BJ (cell line): ENCODE measurements around the gene CGB3. TPM values are rescaled to one million over a fixed set of nuclear protein-coding genes. Genes with fewer than 3 reads are reported as not detected.

Source experiments
- CTCF ChIA-PET: fragments of 350-600 bp; formaldehyde crosslinking; extraction: SDS; loops from one replicate; lab custom pipeline; 2021; ENCODE audit warnings: antibody characterized with exemption, inconsistent platforms; lab: Yijun Ruan, JAX
- POLR2A ChIA-PET: fragments of 300-600 bp; sonication (Branson Sonifier 250); formaldehyde crosslinking; extraction: SDS; loops from one replicate; lab custom pipeline; 2021; ENCODE audit warnings: antibody characterized with exemption; lab: Charles Lee
- DNase-seq: peaks from one replicate; pipeline ENCODE4 v3.0.0-alpha.2; 2011; ENCODE audit warnings: low read depth
- H3K27me3 ChIP-seq: 2 replicates; pipeline ENCODE4 v1.6.0; 2011; ENCODE audit warnings: low read length; ENCODE audit not compliant: control insufficient read depth, insufficient read depth
- H3K36me3 ChIP-seq: 2 replicates; pipeline ENCODE4 v1.5.1; 2011; ENCODE audit warnings: low read length; ENCODE audit not compliant: control insufficient read depth, insufficient read depth
- H3K4me3 ChIP-seq: 2 replicates; pipeline ENCODE4 v1.5.1; 2011; ENCODE audit warnings: low read depth, mild to moderate bottlenecking, control low read depth, low read length
- CTCF ChIP-seq: IDR thresholded peaks from 2 replicates; pipeline ENCODE4 v1.5.1; 2011; ENCODE audit warnings: low read depth, mild to moderate bottlenecking, control low read depth, inconsistent platforms, low read length, moderate library complexity; ENCODE audit not compliant: insufficient read depth
- polyA plus RNA-seq: library from polyadenylated mRNA; depleted of rRNA; stranded (reverse); fragments of >200 nt; gene quantifications from 2 replicates; pipeline ENCODE4 v1.2.3, GENCODE V29; 2011

Gene CGB3
- polyA plus RNA-seq, 1 experiment: not detected

GRCh38 chr19:49014123-49014869, 9.8 kb downstream of the CGB3 start:
- Histone ChIP-seq H3K36me3 (peaks cover 17% of the 10 kb centered on the region), H3K27me3 (no peaks in the 10 kb centered on the region), H3K4me3 (no peak overlapping the region)
- ChIA-PET POLR2A (no interaction called here), CTCF (interaction anchor here (3.3 kb wide), 1 partner anchor 14 kb away, joined by 24 read pairs; no protein-coding TSS in a partner anchor)
- no peak for TF ChIP-seq CTCF
- DNase-seq: no peak

- CTCF ChIA-PET: interaction anchor here (1.5 to 3.6 kb wide), 3 partner anchors 11 to 13 kb away, joined by 7 to 31 read pairs (median 24); no protein-coding TSS in a partner anchor
- TF ChIP-seq CTCF: no peak
- DNase-seq: no peak
- POLR2A ChIA-PET: no interaction called here
- Histone ChIP-seq H3K36me3 (peaks cover 26% of the 10 kb centered on the region), H3K4me3 (no peak overlapping the region), H3K27me3 (no peaks in the 10 kb centered on the region)
These were observed 12.9 kb downstream of the CGB3 start for GRCh38 chr19:49011194-49011593.

GRCh38 chr19:49010453-49010852, 13.7 kb downstream of the CGB3 start:
- Histone ChIP-seq H3K27me3 (no peaks in the 10 kb centered on the region), H3K36me3 (peaks cover 28% of the 10 kb centered on the region), H3K4me3 (no peak overlapping the region)
- DNase-seq: no peak
- CTCF ChIA-PET: interaction anchor here (1.5 to 3.6 kb wide), 2 partner anchors 10 to 13 kb away, joined by 7 to 31 read pairs; no protein-coding TSS in a partner anchor
- no peak for TF ChIP-seq CTCF
- POLR2A ChIA-PET: no interaction called here

- ChIA-PET CTCF (interaction anchor here (0.9 to 3.8 kb wide), 6 partner anchors 8 to 136 kb away, joined by 3 to 31 read pairs (median 12); partner anchors contain the start of genes GYS1 and RUVBL2), POLR2A (no interaction called here)
- Histone ChIP-seq H3K4me3 (no peak overlapping the region), H3K27me3 (no peaks in the 10 kb centered on the region), H3K36me3 (peaks cover 32% of the 10 kb centered on the region)
- no peak for TF ChIP-seq CTCF
- DNase-seq: no peak
These were observed 14.3 kb downstream of the CGB3 start for GRCh38 chr19:49009828-49010227.

- Histone ChIP-seq H3K27me3 (no peaks in the 10 kb centered on the region), H3K36me3 (peaks cover 30% of the 10 kb centered on the region), H3K4me3 (no peak overlapping the region)
- POLR2A ChIA-PET: no interaction called here
- DNase-seq: no peak
- TF ChIP-seq CTCF: no peak
- CTCF ChIA-PET: interaction anchor here (3.7 to 3.8 kb wide), 2 partner anchors 9 to 11 kb away, joined by 14 to 15 read pairs; no protein-coding TSS in a partner anchor
These were observed 17.2 kb downstream of the CGB3 start for GRCh38 chr19:49006905-49007304.
